Measurements from ENCODE around the gene PCNX2.

- no peak for TF ChIP-seq ZBTB11 (CRISPR knock-in tag; IDR thresholded peaks at IDR 0.05)
- TF ChIP-seq PKNOX1 (IDR thresholded peaks at IDR 0.05): no peak
- no peak for TF ChIP-seq SRF (IDR thresholded peaks at IDR 0.05; ENCODE audit: low read depth in 2 of 2, low read length in 2 of 2)
- no peak for TF ChIP-seq NFXL1 (IDR thresholded peaks at IDR 0.05; ENCODE audit: borderline replicate concordance)
- no peak for TF ChIP-seq CTCF (IDR thresholded peaks at IDR 0.05 in 2 of 3, conservative IDR thresholded peaks at IDR 0.05 in 1 of 3; ENCODE audit: control insufficient read depth in 2 of 3, extremely low read depth in 1 of 3, insufficient read depth in 1 of 3, low read depth in 3 of 3, low read length in 3 of 3)
- TF ChIP-seq IKZF2 (IDR thresholded peaks at IDR 0.05): no peak
- TF ChIP-seq CHD2 (IDR thresholded peaks at IDR 0.05; ENCODE audit: borderline replicate concordance, low read depth, low read length): no peak
- TF ChIP-seq EZH2 (IDR thresholded peaks at IDR 0.05; ENCODE audit: borderline replicate concordance, control insufficient read depth, low read depth, low read length): no peak
These were observed 106.0 kb downstream of the PCNX2 start for GRCh38 chr1:233189526-233189925.

Data from GM12878 (cell line).